Measurements from ENCODE around the gene ASB2. TPM values are rescaled to one million over a fixed set of nuclear protein-coding genes. Genes with fewer than 3 reads are reported as not detected.

The ASB2 gene
- total and polyA plus RNA-seq, 2 of the 4 experiments (the other 2 are of a cell fraction) = 0.54 to 0.77 TPM

GRCh38 chr14:93973607-93974006 is 2.8 kb downstream of the ASB2 start:
- Histone ChIP-seq H2AK5ac (ENCODE audit: low read depth, low read length) (no peak overlapping the region), H4K8ac (ENCODE audit: low read depth in 2 of 2, low read length in 2 of 2) (no peak overlapping the region), H2BK20ac (ENCODE audit: low read depth, low read length) (no peak overlapping the region), H2AFZ (replicated peaks; ENCODE audit: low read length, poor library complexity) (no peak overlapping the region), H3K18ac (ENCODE audit: low read depth, low read length) (no peak overlapping the region), H3K9me3 (ENCODE audit: control insufficient read depth, insufficient read depth, low read length) (peaks cover 2% of the 10 kb centered on the region; the same call in 1 of the 2 replicates), H3K23ac (ENCODE audit: low read depth, low read length) (no peak overlapping the region), H3K4ac (ENCODE audit: low read depth, low read length) (no peak overlapping the region), H3K4me2 (ENCODE audit: low read depth, low read length) (no peak overlapping the region), H4K20me1 (ENCODE audit: insufficient read depth, low read length) (no peaks in the 10 kb centered on the region), H3K79me1 (ENCODE audit: low read depth in 1 of 2, low read length in 2 of 2) (no peaks in the 10 kb centered on the region), H3K14ac (replicated peaks; ENCODE audit: low read depth, low read length) (no peak overlapping the region), H3K56ac (ENCODE audit: extremely low read depth, insufficient read depth, low read length) (no peak overlapping the region), H2AK9ac (replicated peaks; ENCODE audit: low read depth, low read length, poor library complexity) (no peak overlapping the region), H3K9ac (ENCODE audit: low read depth, low read length) (no peak overlapping the region), H2BK120ac (ENCODE audit: low read depth, low read length) (no peak overlapping the region), H3K27me3 (ENCODE audit: control insufficient read depth, insufficient read depth, low read length) (peaks cover 2% of the 10 kb centered on the region; the same call in 1 of the 2 replicates), H3K36me3 (ENCODE audit: control insufficient read depth, insufficient read depth, low read length) (no peaks in the 10 kb centered on the region), H2BK5ac (ENCODE audit: low read depth, low read length, poor library complexity, severe bottlenecking) (no peak overlapping the region), H3K9me1 (ENCODE audit: insufficient read depth, low read length) (peaks cover 7% of the 10 kb centered on the region; the same call in 1 of the 2 replicates), H3K27ac (ENCODE audit: insufficient read depth, low read length) (no peak overlapping the region), H3K4me3 (ENCODE audit: insufficient read depth, low read depth, low read length) (no peak overlapping the region), H4K91ac (ENCODE audit: insufficient read depth, low read depth, low read length) (no peak overlapping the region), H2BK15ac (ENCODE audit: low read depth, low read length) (no peak overlapping the region), H4K5ac (ENCODE audit: low read depth, low read length) (no peak overlapping the region), H3K4me1 (ENCODE audit: control insufficient read depth, insufficient read depth, low read length) (peaks cover 7% of the 10 kb centered on the region)
- POLR2A ChIA-PET (ENCODE audit: unreplicated experiment) = no interaction called here
- in situ Hi-C loops (cut with MboI; ENCODE audit: low sequenced_read_pairs) = no loop called here
- intact Hi-C loops (cut with micrococcal nuclease) = no loop called here
- TF ChIP-seq ELK1 (IDR thresholded peaks at IDR 0.05; ENCODE audit: borderline replicate concordance, low read depth, low read length) (no peak), SMC3 (IDR thresholded peaks at IDR 0.05; ENCODE audit: low read depth, low read length) (no peak), RCOR1 (IDR thresholded peaks at IDR 0.05; ENCODE audit: insufficient replicate concordance, low read length) (no peak), CTCF (conservative IDR thresholded peaks at IDR 0.05; ENCODE audit: low read depth, low read length) (no peak)
- ATAC-seq (ENCODE audit: low read depth) (no peak), DNase-seq (no peak)
- BruUV-seq (replicated peaks) = no TSS peak
- WGBS, 2 experiments (ENCODE audit: extremely low coverage in 2 of 2, insufficient read length in 1 of 2) = no CpG with 5 or more reads among the region's 6 CpGs
- dilution Hi-C loops (cut with HindIII; ENCODE audit: low sequenced_read_pairs, unreplicated experiment) = no loop called here
- CTCF ChIA-PET = no interaction called here

Measured in IMR-90 (cell line).